Measurements from ENCODE around the gene RAC2.
A peak's percentile ranks its signal among the peaks of the same experiment; 100 is the strongest.
"Not testable (repeated sequence)": the region's sequence is repeated elsewhere in the genome, so short reads cannot be mapped to it uniquely, and the experiment has no call there.

Gene RAC2

DNA sequence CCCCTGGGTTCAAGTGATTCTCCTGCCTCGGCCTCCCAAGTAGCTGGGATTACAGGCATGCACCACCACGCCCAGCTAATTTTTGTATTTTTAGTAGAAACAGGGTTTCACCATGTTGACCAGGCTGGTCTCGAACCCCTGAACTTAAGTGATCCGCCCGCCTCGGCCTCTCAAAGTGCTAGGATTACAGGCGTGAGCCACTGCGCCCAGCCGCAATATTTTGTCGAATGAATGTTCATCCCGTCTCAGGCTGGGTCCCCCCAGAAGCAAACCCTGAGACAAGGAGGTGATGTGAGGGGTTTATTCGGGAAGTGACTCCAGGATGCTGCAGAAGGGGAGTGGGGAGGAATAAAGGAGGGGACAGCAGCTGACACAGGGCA lies 10.7 kb downstream of the RAC2 start:
- not testable (repeated sequence) for DNase-seq

DNA sequence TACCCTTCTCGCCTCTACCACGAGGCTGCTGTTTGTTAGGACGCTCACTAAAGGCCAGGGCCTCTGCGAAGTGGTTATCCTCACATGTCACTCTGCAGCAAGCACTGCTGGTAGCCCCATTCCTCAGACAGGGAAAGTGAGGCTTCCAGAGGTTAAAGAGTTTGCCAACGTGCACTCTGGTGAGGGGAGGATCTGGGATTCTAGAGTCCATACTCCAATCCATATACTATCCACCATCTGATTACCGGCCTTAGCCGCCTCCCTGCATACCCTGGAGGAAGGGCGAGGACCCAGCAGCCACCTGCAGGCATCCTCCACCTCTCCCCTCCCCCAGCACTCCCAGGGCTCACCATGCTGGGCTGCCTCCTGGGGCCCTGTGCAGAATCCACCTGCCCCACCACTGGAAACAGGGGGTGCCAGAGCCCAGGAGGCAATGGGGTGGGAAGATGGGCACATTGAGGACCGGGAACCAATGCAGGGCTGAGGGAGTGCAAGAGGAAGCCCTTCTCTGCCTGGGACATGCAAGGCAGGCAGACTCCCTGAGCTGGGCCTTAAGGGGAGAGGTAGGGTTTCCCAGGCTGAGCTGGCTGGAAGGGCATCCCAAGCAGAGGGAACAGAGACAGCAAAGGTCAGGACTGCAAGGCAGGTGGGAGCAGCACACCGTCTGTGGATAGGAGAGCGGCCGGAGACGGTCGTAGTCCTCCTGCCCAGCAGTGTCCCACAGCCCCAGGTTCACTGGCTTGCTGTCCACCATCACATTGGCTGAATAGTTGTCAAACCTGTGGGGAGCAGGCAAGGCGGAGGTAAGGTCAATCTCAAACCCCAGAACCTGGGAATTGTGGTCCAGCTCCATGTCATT lies 11.7 kb downstream of the RAC2 start:
- DNase-seq = no peak

- no peak for DNase-seq
Observed at GRCh38 chr22:37231406-37232139, 12.5 kb downstream of the RAC2 start.

- no peak for DNase-seq
Observed at GRCh38 chr22:37230673-37231405, 13.2 kb downstream of the RAC2 start.

- DNase-seq = no peak
Observed at GRCh38 chr22:37229805-37230672, 14.0 kb downstream of the RAC2 start.

DNA sequence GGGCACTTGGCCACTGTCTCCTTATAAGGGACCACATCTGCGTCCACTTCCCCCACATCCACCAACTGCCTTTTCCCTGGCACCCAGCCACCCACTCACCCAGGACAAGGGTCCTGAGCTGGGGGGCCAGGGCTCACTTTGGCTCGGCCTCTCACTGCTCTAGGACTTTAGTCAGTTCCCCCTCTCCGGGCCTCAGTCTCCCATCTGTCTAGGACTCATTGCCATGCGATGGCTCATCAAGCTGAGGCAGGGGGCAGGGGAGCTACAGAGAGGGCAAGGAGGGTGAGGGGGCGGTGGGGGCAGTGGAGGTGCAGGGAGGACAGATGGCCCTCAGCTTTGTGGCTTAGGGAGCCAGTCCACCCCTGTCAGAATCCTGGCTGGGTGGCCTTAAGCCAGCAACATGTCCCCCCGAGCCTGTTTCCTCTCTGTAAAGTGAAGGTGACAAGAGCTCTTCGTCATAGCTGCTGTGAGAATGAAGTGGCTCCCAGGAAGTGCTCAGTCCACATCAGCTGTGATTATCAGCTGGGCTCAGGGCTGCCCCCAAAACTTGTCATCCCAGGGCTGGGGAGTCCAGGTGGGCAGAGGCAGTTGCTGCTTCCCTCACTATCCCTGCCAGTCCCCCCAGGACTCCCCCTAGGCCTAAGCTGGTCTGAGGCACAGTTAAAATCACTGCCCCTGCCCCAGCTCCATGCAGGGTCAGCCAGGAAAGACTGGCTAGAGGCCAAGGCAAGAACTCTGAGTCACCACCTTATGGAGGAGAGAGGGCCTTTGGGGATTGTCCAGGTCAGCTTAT lies 14.9 kb downstream of the RAC2 start:
- no peak for DNase-seq

- DNase-seq = no peak
Observed at GRCh38 chr22:37228106-37229011, 15.7 kb downstream of the RAC2 start.

GRCh38 chr22:37226514-37226913 lies 17.6 kb downstream of the RAC2 start:
- no peak for DNase-seq

DNA sequence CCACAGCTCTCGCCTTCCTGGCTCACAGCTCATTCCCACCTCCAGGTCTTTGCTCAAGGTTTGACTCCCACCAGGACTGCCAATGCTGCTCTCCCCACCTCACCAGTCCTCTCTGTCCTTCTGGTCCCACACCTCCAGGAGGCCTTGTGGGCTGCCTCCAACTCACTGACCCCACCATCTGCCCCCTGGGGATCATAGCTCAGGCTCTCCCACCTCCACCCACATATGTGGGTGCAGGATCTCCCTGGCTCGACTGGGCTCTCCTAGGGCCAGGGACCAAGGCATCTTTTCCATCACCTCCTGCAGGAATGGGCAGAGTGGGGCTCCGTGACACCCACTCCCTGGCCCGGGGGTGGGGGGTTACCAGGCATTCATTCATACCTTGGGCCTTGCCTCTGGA lies 18.0 kb downstream of the RAC2 start:
- no peak for DNase-seq

DNA sequence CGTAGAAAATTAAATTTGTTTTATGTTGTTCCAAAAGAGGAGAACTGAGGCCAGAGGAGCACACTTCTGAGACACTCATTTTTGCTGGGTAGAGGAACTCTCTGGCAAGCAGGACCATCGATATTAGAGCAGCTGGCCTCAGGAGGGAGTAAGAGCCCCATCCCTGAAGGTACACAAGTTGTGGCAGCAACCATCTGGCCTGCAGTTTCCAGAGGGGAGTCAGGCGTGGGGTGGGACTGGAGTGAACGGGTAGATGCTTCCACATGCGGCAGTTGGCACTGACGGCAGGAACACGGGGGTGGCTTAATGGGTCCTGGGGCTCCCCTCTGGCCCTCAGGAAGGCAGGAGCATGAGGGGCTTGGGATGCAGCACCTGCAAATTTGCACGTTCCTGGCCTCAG lies 18.6 kb downstream of the RAC2 start:
- DNase-seq = peak; percentile 37

- DNase-seq = no peak
Observed at GRCh38 chr22:37224757-37225420, 19.2 kb downstream of the RAC2 start.

DNA sequence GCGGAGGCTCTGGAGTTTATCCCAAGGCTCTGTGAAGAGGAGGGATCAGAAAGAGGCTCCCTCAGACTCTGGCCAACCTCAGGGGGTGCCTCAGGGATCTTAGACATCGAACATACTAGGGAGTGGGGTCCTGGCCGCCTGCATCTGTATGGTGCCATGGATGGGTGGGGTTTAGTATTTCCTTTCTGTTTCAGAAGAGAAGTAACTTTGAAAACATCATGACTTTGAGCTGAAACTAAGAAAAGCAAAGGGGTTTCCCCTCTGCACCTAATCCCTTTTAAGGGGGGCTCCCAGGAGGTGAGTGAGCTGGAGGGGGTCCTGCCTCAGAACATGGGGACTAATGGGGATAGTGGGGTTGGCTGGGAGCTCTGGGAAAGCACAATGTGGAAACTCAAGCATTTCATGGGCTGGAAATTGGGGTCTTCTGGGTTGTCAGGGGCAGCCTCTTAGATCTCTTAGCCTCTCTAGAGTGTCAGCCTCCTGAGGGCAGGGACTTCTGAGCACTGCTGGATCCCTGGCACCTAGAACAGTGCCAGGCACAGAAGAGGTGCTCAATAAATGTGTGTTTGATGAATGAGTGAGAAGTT lies 20.0 kb downstream of the RAC2 start:
- DNase-seq = no peak

- DNase-seq = no peak
Observed at GRCh38 chr22:37222440-37222971, 21.6 kb downstream of the RAC2 start.

DNA sequence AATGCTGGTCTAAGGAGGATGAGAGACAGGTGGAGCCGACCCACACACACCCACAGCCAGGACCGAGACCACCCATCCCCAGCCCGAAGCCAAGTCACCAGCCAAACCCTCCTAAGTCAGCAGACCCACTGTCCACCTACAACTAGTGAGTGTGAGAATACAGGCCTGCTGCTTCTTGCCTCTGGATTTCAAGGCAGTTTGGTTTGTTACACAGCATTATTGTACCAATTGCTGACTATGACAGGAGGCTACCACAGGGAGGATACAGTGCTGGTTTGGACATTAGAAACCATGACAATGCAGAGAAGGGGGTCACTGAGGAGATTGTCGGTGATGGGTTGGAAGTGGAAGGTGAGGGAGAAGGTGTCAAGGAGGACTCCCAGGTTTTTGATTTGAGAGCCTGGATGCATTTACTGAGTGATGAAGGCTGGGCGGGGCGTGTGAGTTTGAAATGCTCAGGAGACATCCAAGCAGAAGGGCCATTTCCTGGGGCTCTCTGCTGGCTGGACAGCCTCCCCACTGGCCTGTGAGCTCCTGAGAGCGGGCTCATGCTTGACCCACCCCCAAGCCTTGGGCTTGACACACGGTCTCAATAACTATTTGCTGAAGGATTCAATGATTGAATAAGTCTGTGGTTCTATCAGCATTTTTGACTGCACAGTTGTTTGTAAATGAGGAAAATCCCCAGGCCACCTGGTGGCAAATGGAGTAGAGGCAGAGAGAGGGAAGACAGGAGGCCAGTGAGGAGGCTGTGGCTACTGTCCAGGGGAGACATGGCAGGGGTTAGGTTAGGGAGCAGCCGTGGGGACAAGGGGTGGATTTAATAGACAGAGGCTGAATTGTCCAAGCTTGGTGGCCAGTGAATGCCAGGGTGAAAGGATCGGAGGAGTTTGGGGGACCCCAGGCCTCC lies 22.4 kb downstream of the RAC2 start:
- no peak for DNase-seq

DNA sequence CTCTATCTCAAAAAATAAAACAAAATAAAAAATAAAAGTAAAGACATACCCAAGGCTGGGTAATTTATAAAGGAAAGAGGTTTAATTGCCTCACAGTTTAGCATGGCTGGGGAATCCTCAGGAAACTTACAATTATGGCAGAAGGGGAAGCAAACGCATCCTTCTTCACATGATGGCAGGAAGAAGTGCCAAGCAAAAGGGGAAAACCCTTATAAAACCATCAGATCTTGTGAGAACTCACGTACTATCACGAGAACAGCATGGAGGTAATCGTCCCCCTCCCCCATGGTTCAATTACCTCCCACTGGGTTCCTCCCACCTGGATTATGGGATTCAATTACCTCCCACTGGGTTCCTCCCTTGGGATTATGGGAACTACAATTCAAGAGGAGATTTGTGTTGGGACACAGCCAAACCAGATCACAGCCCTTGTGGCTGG lies 23.5 kb downstream of the RAC2 start:
- DNase-seq = peak; percentile 20

GRCh38 chr22:37219533-37219932 lies 24.5 kb downstream of the RAC2 start:
- DNase-seq = no peak

DNA sequence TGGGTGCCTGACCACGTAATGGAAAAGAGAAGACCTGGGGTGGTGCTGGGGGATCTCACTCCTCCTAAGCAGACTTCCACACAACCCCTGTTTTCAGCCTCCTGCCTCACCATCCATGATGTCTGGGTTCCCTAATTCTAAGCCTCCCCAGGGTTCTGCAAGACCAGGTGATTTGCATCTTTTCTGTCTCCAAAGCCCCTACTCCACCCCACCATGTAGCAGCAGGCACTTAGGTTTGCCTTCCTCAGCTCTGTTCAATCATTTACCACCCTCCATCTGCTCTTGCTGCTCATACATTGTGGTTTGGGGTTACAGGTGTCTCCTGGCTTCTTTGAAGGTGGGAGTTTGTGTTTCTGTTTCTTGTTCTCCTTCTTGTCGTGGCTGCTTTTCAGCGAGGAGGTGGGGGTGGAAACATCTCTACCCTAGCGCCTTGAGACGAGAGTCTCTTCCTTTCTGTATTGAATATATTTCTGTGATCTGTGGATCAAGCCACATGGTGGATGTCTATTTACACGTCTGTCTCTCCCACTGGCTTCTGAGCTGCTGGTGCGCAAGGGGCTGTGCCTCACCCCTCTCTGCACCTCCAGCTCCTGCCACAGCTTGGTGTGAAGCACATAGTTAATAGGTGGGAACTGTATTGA lies 25.2 kb downstream of the RAC2 start:
- DNase-seq = no peak

DNA sequence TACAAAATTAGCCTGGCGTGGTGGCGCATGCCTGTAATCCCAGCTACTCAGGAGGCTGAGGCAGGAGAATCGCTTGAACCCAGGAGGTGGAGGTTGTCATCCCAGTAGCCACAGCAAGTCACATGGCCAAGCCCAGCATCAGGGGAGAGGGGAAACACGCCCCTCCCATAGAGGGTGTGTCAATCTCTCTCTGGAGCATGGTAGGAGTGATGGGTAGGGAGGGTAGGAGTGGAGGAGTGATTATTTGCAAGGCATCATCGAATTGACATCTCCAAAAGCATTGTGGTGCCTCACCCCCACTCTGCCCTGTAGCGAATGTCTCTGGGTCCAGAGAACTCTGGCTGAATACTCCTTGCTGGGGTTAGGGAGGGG lies 25.7 kb downstream of the RAC2 start:
- DNase-seq = no peak
